ENCODE results near the gene ADCY10. TPM values are rescaled to one million over a fixed set of nuclear protein-coding genes. Genes with fewer than 3 reads are reported as not detected.
"Not testable (repeated sequence)": the region's sequence is repeated elsewhere in the genome, so short reads cannot be mapped to it uniquely, and the experiment has no call there.

The ADCY10 gene
- polyA plus RNA-seq, 1 donor from 2014 or later = 0.09 TPM

DNA sequence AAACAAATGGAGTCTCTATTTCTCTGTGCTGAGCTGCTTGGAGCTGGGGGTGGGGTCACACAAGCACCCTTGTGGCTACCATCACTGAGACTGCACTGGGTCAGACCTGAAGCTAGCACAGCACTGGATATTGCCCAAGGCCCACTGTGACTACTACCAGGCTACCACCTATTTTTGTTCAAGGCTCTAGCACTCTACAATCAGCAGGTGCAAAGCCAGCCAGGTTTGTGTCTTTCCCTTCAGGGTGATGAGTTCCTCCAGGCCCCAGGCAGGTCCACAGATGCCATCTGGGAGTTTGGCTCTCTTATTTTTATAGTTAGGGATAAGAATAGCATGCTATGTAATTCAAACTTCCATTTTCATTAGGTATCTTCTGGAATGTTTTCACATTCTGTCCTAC is 23.5 kb downstream of the ADCY10 start:
- Histone ChIP-seq H3K9ac (ENCODE audit: low read length) (no peak overlapping the region), H3K4me2 (ENCODE audit: low read length) (no peak overlapping the region), H3K4me3 (ENCODE audit: low read length) (no peak overlapping the region), H3K79me2 (replicated peaks; ENCODE audit: insufficient read depth, low read length) (no peaks in the 10 kb centered on the region), H3K36me3 (ENCODE audit: insufficient read depth, low read length) (no peaks in the 10 kb centered on the region), H2AFZ (ENCODE audit: low read depth, low read length) (no peak overlapping the region), H3K27me3 (ENCODE audit: insufficient read depth, low read depth, low read length) (no peaks in the 10 kb centered on the region), H4K20me1 (ENCODE audit: insufficient read depth) (no peaks in the 10 kb centered on the region), H3K9me2 (ENCODE audit: insufficient read depth, low read length) (no peaks in the 10 kb centered on the region), H3K27ac (ENCODE audit: low read length) (no peak overlapping the region), H3F3A (ENCODE audit: insufficient read depth, low read length, poor library complexity, severe bottlenecking) (no peaks in the 10 kb centered on the region), H3K9me3 (ENCODE audit: low read length) (no peaks in the 10 kb centered on the region)
- TF ChIP-seq SMC3 (conservative IDR thresholded peaks at IDR 0.05; ENCODE audit: poor library complexity) (no peak), EP300 (conservative IDR thresholded peaks at IDR 0.05; ENCODE audit: poor library complexity, severe bottlenecking) (no peak), CTCF (IDR thresholded peaks at IDR 0.05; ENCODE audit: poor library complexity, severe bottlenecking) (no peak), TAF1 (IDR thresholded peaks at IDR 0.05; ENCODE audit: low read depth) (no peak), MXI1 (conservative IDR thresholded peaks at IDR 0.05; ENCODE audit: poor library complexity, severe bottlenecking) (no peak), EZH2 (IDR thresholded peaks at IDR 0.05; ENCODE audit: borderline replicate concordance, insufficient read depth, low read length, poor library complexity, severe bottlenecking) (no peak), RAD21 (conservative IDR thresholded peaks at IDR 0.05) (no peak), POLR2AphosphoS5 (IDR thresholded peaks at IDR 0.05) (no peak)
- TF ChIP-seq, protein P1, sequence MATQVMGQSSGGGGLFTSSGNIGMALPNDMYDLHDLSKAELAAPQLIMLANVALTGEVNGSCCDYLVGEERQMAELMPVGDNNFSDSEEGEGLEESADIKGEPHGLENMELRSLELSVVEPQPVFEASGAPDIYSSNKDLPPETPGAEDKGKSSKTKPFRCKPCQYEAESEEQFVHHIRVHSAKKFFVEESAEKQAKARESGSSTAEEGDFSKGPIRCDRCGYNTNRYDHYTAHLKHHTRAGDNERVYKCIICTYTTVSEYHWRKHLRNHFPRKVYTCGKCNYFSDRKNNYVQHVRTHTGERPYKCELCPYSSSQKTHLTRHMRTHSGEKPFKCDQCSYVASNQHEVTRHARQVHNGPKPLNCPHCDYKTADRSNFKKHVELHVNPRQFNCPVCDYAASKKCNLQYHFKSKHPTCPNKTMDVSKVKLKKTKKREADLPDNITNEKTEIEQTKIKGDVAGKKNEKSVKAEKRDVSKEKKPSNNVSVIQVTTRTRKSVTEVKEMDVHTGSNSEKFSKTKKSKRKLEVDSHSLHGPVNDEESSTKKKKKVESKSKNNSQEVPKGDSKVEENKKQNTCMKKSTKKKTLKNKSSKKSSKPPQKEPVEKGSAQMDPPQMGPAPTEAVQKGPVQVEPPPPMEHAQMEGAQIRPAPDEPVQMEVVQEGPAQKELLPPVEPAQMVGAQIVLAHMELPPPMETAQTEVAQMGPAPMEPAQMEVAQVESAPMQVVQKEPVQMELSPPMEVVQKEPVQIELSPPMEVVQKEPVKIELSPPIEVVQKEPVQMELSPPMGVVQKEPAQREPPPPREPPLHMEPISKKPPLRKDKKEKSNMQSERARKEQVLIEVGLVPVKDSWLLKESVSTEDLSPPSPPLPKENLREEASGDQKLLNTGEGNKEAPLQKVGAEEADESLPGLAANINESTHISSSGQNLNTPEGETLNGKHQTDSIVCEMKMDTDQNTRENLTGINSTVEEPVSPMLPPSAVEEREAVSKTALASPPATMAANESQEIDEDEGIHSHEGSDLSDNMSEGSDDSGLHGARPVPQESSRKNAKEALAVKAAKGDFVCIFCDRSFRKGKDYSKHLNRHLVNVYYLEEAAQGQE (IDR thresholded peaks at IDR 0.05; ENCODE audit: borderline replicate concordance) = no peak

- H3K36me3 ChIP-seq (ENCODE audit: insufficient read depth, low read length) = not testable (repeated sequence)
Measured at GRCh38 chr1:167887187-167887586, 26.7 kb downstream of the ADCY10 start.

GRCh38 chr1:167882376-167882775 is 31.6 kb downstream of the ADCY10 start:
- TF ChIP-seq, protein P1 (IDR thresholded peaks at IDR 0.05; ENCODE audit: borderline replicate concordance) = no peak
- no peak for TF ChIP-seq TAF1 (IDR thresholded peaks at IDR 0.05; ENCODE audit: low read depth)
- no peak for TF ChIP-seq MXI1 (conservative IDR thresholded peaks at IDR 0.05; ENCODE audit: poor library complexity, severe bottlenecking)
- TF ChIP-seq EP300 (conservative IDR thresholded peaks at IDR 0.05; ENCODE audit: poor library complexity, severe bottlenecking) = no peak
- no peak for TF ChIP-seq SMC3 (conservative IDR thresholded peaks at IDR 0.05; ENCODE audit: poor library complexity)
- TF ChIP-seq EZH2 (IDR thresholded peaks at IDR 0.05; ENCODE audit: borderline replicate concordance, insufficient read depth, low read length, poor library complexity, severe bottlenecking) = no peak
- no peak for TF ChIP-seq CTCF (IDR thresholded peaks at IDR 0.05; ENCODE audit: poor library complexity, severe bottlenecking)
- no peak for TF ChIP-seq POLR2AphosphoS5 (IDR thresholded peaks at IDR 0.05)
- TF ChIP-seq RAD21 (conservative IDR thresholded peaks at IDR 0.05) = no peak
- Histone ChIP-seq H3K9ac (ENCODE audit: low read length) (no peak overlapping the region), H4K20me1 (ENCODE audit: insufficient read depth) (no peaks in the 10 kb centered on the region), H3K36me3 (ENCODE audit: insufficient read depth, low read length) (no peaks in the 10 kb centered on the region), H3K4me2 (ENCODE audit: low read length) (no peak overlapping the region), H3K9me2 (ENCODE audit: insufficient read depth, low read length) (no peaks in the 10 kb centered on the region), H2AFZ (ENCODE audit: low read depth, low read length) (no peak overlapping the region), H3K79me2 (replicated peaks; ENCODE audit: insufficient read depth, low read length) (no peaks in the 10 kb centered on the region), H3K27ac (ENCODE audit: low read length) (no peak overlapping the region), H3F3A (ENCODE audit: insufficient read depth, low read length, poor library complexity, severe bottlenecking) (no peaks in the 10 kb centered on the region), H3K4me3 (ENCODE audit: low read length) (no peak overlapping the region), H3K27me3 (ENCODE audit: insufficient read depth, low read depth, low read length) (no peaks in the 10 kb centered on the region), H3K9me3 (ENCODE audit: low read length) (no peaks in the 10 kb centered on the region)

More at GRCh38 chr1:167887187-167887586, 26.7 kb downstream of the ADCY10 start:
- H3K79me2 ChIP-seq (replicated peaks; ENCODE audit: insufficient read depth, low read length); H3K27ac ChIP-seq (ENCODE audit: low read length); H3K9me3 ChIP-seq (ENCODE audit: low read length); H3K27me3 ChIP-seq (ENCODE audit: insufficient read depth, low read depth, low read length); H3K9me2 ChIP-seq (ENCODE audit: insufficient read depth, low read length); H3K4me3 ChIP-seq (ENCODE audit: low read length); H2AFZ ChIP-seq (ENCODE audit: low read depth, low read length); H3K9ac ChIP-seq (ENCODE audit: low read length); H4K20me1 ChIP-seq (ENCODE audit: insufficient read depth); H3F3A ChIP-seq (ENCODE audit: insufficient read depth, low read length, poor library complexity, severe bottlenecking); H3K4me2 ChIP-seq (ENCODE audit: low read length): not testable (repeated sequence)

Measured in neural cell (in vitro differentiated cells).